ENCODE results near the gene NEUROG2.
A peak's percentile ranks its signal among the peaks of the same experiment; 100 is the strongest.
"Not testable (repeated sequence)": the region's sequence is repeated elsewhere in the genome, so short reads cannot be mapped to it uniquely, and the experiment has no call there.

NEUROG2 gene

GRCh38 chr4:112516066-112516470 lies at the start of gene NEUROG2:
Gene NEUROG2 (minus strand): TSS chr4:112516180. CDS start chr4:112515475, 705 bp downstream.
- no peak for DNase-seq

GRCh38 chr4:112564706-112565270 lies 48.8 kb upstream of the NEUROG2 start:
- no peak for DNase-seq

- no peak for DNase-seq
Measured at GRCh38 chr4:112563431-112564200, 47.6 kb upstream of the NEUROG2 start.

GRCh38 chr4:112562254-112562879 lies 46.4 kb upstream of the NEUROG2 start:
- DNase-seq = no peak

GRCh38 chr4:112560084-112560483 lies 44.1 kb upstream of the NEUROG2 start:
- DNase-seq = no peak

- DNase-seq = no peak
Measured at GRCh38 chr4:112559053-112559452, 43.1 kb upstream of the NEUROG2 start.

- no peak for DNase-seq
Measured at GRCh38 chr4:112557676-112558411, 41.9 kb upstream of the NEUROG2 start.

GRCh38 chr4:112554271-112554670 lies 38.3 kb upstream of the NEUROG2 start:
- not testable (repeated sequence) for DNase-seq

GRCh38 chr4:112552668-112553067 lies 36.7 kb upstream of the NEUROG2 start:
- DNase-seq = no peak

GRCh38 chr4:112550728-112551127 lies 34.7 kb upstream of the NEUROG2 start:
- DNase-seq = no peak

- no peak for DNase-seq
Measured at GRCh38 chr4:112546476-112546875, 30.5 kb upstream of the NEUROG2 start.

- no peak for DNase-seq
Measured at GRCh38 chr4:112545346-112545745, 29.4 kb upstream of the NEUROG2 start.

GRCh38 chr4:112540695-112541094 lies 24.7 kb upstream of the NEUROG2 start:
- DNase-seq = no peak

- no peak for DNase-seq
Measured at GRCh38 chr4:112536123-112536522, 20.1 kb upstream of the NEUROG2 start.

- DNase-seq = no peak
Measured at GRCh38 chr4:112532267-112532666, 16.3 kb upstream of the NEUROG2 start.

- DNase-seq = no peak
Measured at GRCh38 chr4:112531146-112531545, 15.2 kb upstream of the NEUROG2 start.

GRCh38 chr4:112526061-112526460 lies 10.1 kb upstream of the NEUROG2 start:
- DNase-seq = no peak

- DNase-seq = peak; percentile 48 to 59 (median 52)
Measured at GRCh38 chr4:112523764-112524505, 8.0 kb upstream of the NEUROG2 start.

GRCh38 chr4:112523008-112523721 lies 7.2 kb upstream of the NEUROG2 start:
- DNase-seq = peak in 3 of 4 experiments; percentile 1 to 5 (median 4)

GRCh38 chr4:112522431-112522830 lies 6.5 kb upstream of the NEUROG2 start:
- DNase-seq = not testable (repeated sequence)

GRCh38 chr4:112521123-112522023 lies 5.4 kb upstream of the NEUROG2 start:
- DNase-seq = peak in 1 of 4 experiments; percentile 1

Measured in activated CD4-positive, CD25-positive, alpha-beta regulatory T cell (primary cell).